Activated T-helper 1 cell treated with anti-CD3 and anti-CD28 coated beads, Interleukin-2, amount 50 U/mL, for 16 hours (primary cell): ENCODE data around the gene EXOSC10.
"Not testable (repeated sequence)": the region's sequence is repeated elsewhere in the genome, so short reads cannot be mapped to it uniquely, and the experiment has no call there.

Experiments
- DNase-seq, 2 donors: peaks; one replicate each; pipeline ENCODE4 v3.0.0-alpha.2; 2020; ENCODE audit warnings: low read depth in 1 of 2, low spot score in 1 of 2

EXOSC10 gene

GRCh38 chr1:11061652-11062365 is 37.9 kb downstream of the EXOSC10 start:
- no peak for DNase-seq

GRCh38 chr1:11059968-11060830 is 39.5 kb downstream of the EXOSC10 start, which contains the start of gene SRM:
Gene SRM, minus strand, starts transcription at chr1:11060018. Its CDS starts 75 bp downstream, at chr1:11059943.
- peak; percentile 80 to 89 for DNase-seq

- no peak for DNase-seq
Observed at GRCh38 chr1:11059155-11059967, 40.3 kb downstream of the EXOSC10 start.

GRCh38 chr1:11058595-11059154 is 41.0 kb downstream of the EXOSC10 start:
- DNase-seq: no peak

- DNase-seq: no peak
Observed at GRCh38 chr1:11058026-11058425, 41.6 kb downstream of the EXOSC10 start.

DNA sequence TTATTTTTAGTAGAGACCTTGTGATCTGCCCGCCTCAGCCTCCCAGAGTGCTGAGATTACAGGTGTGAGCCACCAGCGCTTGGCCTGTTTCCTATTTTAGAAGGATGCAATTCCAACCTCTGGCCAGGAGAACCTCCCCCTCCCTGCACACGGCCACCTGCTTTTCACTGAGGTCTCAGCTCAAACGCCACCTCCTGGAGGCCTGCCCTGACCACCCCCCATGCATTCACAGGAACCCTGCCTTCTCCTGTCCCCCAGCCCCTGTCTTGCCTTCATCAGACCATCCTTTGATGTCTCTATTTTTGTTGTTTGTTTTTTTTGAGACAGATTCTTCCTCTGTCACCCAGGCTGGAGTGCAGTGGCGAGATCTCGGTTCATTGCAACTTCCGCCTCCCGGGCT is 42.2 kb downstream of the EXOSC10 start:
- no peak for DNase-seq

GRCh38 chr1:11056504-11056903 is 43.2 kb downstream of the EXOSC10 start:
- DNase-seq: no peak

- DNase-seq: no peak
Observed at GRCh38 chr1:11055676-11056075, 44.0 kb downstream of the EXOSC10 start.

DNA sequence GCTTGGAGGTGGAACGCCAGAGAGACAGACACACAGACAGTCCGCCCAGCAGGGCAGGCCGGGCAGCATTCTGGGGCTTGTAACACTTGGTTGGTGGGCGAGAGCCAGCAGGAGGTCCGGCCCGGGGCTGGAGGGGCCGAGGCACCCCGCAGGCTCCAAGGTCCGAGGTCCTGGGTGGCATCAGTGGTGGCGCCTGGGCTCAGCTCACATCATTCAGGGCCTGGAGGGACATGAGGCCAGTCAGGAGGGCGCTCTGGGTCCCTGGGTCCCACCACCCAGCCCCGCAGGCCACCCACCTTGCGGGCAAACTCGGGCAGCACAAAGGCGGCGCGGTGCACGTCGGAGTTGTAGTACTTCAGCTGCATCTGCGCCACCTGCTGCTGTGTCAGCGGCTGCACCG is 45.0 kb downstream of the EXOSC10 start:
- no peak for DNase-seq

DNA sequence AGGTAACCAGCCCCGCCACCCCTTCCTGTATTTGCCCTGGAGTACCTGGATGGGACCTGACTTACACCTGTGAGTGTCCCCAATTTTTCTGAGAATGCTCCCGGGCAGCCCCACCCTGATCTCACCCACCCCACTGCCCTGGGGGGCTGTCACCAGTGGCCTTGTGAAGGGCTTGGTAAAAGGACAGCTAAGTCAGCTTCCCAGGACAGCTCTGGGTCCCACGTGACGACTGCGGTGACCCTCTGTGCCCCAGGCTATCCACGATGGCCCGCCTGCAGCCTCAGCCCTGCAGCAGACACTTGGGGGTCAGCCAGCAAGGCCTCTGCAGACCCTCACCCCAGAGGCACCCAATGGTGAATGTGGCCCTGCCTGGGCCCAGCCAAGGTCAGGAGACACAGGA is 45.5 kb downstream of the EXOSC10 start:
- no peak for DNase-seq

GRCh38 chr1:11053758-11054137 is 45.9 kb downstream of the EXOSC10 start:
- no peak for DNase-seq

- no peak for DNase-seq
Observed at GRCh38 chr1:11052839-11053757, 46.6 kb downstream of the EXOSC10 start.

DNA sequence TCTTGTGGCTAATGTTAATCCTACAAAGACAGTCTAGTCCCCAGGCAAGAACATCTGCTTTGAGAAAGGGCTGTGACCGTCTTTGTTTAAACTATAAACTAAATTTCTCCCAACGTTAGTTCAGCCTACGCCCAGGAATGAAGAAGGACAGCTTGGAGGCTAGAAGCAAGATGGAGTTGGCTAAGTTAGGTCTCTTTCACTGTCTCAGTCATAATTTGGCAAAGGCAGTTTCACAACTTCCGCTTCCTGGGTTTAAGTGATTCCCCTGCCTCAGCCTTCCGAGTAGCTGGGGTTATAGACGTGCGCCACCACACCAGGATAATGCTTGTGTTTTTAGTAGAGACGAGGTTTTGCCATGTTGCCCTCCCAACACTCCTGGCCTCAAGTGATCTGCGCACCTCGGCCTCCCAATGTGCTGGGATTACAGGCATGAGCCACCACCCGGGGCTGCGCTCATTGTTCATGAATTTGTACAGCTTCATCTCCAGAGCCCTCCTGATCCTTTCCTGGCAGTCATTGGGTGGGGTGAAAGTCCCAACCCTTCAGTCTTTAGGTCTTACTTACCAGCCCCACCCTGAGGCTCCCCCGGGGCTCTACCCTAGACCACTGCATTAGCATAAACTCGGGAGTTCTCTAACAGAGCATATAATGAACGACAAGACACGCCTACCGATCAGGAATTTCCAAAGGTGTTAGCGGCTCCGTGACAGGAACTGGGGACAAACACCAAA is 47.7 kb downstream of the EXOSC10 start:
- DNase-seq: no peak

DNA sequence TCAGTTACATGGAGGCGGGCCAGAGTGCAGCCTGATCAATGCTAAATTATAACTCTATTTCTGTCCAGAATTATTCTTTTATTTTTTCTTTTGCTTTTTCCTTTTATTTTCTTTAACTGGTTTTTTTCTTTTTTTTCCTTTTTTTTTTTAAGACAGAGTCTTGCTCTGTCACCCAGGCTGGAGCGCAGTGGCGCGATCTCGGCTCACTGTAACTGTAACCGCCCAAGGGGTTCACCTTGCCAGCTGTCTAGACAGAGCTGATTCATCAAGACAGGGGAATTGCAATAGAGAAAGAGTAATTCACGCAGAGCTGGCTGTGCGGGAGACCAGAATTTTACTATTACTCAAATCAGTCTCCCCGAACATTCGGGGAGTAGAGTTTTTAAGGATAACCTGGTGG is 48.5 kb downstream of the EXOSC10 start:
- not testable (repeated sequence) for DNase-seq

- DNase-seq: no peak
Observed at GRCh38 chr1:11046625-11047365, 52.9 kb downstream of the EXOSC10 start, which contains the start of gene MASP2. Gene MASP2, minus strand, starts transcription at chr1:11047239. Its CDS starts 32 bp downstream, at chr1:11047207.

DNA sequence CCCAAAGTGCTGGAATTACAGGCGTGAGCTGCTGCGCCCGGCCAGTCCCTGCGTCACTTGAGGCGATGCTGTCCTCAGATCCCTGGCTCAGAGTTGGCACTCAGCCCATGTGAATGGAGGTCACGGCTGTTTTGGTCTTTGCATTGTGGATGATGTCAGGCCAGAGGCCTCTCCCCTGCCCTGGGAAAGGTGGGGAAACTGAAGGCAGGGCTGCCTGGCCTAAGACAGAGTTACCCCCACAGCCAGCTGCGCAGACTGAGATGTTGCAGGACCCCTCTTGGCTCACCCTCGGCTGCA is 53.5 kb downstream of the EXOSC10 start:
- DNase-seq: no peak

- no peak for DNase-seq
Observed at GRCh38 chr1:11045428-11046269, 54.0 kb downstream of the EXOSC10 start.

DNA sequence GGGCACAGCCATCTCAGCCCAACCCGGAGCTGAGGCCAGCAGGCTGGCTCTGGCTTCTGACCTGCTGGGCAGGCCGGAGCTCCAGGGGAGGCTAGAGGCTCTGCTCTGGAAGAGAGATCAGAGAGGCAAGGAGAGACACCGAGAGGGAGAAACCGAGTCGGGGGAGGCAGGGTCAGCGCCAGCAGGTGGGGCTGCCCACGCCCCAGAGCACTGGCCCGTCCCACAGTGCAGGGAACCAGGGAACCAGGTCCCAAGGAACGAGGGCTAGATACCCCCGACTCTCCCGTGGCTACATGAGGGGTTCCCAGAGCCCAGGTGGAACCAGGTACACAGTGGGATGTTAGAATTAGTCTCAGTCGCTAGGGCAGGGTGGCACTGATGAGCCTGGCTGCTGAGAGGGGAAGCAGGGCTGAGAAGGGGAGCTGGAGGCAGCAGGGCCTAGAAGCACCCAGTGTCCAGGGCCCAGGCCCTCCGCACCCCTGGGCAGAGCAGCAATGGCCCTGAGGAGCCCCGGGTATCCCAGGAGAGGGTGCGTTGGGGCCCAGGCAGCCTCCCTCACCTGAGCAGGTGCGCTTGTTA is 54.7 kb downstream of the EXOSC10 start:
- DNase-seq: no peak
